C1 segment of cervical spinal cord (tissue), 14 donors: ENCODE data around the gene SMARCD3.

ENCODE experiments used
- DNase-seq, 14 donors: peaks; one replicate each; lab custom pipeline; 2025; lab: John Stamatoyannopoulos, UW

Gene SMARCD3

DNA sequence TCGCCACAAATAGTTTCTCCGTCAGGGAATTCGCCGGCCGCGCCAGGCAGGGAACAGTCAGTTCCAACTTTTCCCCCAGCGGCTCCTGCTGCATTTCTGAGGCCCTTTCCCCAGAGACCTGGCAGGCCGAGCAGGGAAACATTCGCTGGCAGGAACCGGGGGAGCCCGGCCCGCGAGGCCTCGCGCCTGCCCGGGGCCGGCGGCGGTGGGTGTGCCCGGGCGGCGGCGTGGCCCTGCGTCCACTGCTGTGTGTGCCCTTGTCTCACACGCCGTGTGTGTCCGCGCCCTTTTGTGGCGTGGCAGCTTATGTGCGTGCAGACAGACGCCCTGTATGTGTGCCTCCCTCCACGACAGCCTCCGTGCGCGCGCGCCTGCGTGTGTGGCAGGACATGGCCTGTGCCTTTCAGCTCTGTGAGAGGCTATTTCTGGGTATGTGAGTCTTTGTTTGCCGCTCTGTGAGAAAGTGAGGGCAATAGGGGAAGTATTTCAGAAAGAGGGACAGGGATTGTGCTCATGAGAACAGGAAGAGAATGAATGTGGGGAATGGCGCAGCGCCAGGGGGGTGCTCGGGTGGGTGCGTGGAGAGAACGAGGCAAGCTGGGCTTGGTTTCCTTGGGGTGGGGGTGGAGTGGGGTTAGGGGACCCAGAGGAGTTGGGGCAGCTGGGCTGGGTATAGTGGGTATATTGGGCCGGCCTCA lies 689 bp upstream of the SMARCD3 start:
- DNase-seq, result peak in 11 of 14 donors; percentile 51 to 83 (median 69)

GRCh38 chr7:151247611-151248345 lies 716 bp downstream of the SMARCD3 start:
- DNase-seq, result peak in 3 of 14 donors; percentile 25 to 66 (median 31)

GRCh38 chr7:151246851-151247580 lies 1.5 kb downstream of the SMARCD3 start:
- DNase-seq, result no peak

DNA sequence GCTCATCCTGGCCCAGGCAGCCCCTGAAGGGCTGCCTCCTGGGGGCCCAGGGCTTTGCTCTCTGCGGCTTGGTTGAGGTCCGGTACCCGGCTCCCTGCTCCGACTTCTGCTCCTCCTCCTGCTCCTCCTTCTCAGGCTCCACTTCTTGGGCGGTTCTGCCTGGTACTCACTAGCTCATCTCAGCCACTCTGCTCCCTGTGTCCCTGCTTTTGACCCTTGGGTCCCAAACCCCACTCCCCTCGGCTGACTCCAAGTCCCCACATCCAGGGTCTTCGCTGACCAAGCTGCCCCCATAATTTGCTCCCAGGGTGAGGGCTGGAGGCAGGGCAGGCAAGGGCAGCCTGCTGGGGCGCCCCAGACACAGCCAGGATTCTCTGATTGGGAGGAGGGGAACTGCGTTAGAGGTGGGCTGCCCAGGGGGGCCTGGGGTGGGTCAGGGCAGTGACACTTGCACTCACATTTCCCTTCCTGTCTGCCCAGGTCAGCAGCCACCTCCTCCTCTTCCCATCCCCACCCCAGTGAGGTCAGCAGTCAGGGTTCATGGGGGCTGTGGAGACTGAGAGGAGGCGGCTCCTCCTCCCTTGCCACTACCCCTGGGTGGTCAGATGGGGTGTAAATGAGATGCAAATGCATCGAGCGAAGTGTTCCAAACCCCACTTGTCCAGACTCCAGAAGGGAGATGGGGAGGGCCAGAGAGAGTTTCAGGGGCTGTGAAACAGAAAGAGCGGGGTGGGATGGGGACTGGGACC lies 2.2 kb downstream of the SMARCD3 start:
- no peak for DNase-seq

DNA sequence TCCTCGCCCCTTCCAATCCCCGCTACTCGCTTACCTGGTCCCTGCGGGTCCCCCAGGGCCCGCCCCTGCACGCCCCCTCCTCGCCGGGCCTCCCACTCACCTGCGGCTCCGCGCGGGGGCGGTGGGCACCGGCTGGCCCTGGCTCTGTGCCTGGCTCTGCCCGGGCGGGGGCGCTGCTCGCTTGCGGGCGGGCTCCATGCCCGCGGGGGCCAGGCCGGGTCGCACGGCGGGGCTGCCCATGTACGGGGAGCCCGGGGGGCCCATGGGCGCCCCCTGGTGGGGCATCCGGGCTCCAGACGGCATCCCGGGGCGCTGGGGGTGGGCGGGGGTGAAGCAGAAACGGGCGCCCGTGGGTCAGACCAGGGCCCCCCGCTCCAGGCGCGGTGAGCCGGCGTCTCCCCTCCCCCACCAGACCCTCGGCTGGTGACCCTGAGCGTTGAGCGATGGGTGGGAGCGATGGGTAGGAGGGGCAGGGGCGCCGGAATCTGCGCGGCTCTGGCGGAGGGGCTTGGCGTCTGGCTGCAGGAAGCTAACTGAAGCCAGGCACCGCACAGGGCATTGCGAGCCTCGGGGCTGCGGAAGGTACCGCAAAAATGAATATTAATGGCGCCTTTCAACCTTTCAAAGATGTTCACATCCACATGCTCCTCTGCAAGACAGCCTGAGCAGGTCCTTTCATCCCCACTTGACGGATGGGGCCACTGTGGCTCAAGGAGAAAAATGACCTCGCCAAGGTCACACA lies 3.0 kb downstream of the SMARCD3 start:
- DNase-seq, result peak in 2 of 14 donors; percentile 22 to 27

DNA sequence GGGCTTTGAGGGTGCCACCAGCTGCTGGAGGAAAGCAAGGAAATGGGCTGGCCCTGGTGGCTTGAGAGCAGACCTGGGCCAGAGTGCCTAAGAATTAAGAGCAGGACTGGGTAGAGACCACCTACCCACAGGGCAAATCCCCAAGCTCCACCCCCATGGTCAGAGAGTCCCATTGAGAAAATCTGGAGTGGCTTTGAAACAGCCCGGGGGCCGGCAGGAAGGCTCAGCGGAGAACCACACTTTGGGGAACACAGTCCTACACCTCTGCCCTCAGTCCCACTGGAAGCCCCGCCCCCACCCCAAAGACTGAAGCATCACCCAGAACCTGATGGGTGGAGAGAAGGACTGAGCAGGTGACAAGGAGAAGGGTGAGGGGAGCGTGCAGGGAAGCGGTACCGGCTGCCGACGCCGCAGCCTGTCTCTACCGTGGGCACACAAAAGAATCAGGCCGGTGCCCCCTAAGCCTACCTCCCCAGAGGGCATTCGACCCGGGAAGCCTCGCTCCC lies 3.6 kb downstream of the SMARCD3 start:
- DNase-seq, result no peak

DNA sequence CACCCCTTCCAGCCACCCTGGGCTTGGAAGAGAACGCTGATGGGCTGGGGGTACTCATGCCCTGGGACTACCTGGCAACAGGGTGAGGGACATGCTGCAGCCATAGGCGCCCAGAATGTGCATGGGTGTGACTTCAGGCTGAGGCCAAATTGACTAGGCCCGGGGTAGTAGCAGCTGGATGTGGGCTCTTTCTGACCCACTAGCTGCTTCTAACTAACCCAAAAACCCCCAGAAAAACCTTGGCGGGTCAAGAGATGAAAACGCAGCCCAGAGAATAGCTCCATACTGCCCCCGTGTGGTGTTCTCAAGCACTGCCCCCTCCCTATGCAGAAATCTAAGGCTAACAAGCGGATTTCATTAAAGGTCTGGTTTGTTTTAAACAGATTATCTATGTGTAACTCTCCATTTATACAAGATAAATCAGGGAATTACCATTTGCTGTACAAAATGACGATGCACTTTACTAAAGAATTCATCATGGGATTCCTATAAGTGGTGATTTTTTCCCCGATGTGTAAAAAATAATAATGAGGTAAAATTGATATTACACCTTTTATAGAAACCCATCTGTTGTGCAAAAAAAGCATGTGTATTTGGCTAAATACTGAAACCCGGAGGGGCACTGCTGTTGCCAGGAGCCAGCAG lies 4.2 kb downstream of the SMARCD3 start:
- DNase-seq, result peak in 6 of 14 donors; percentile 21 to 46 (median 28)

- no peak for DNase-seq
These were observed 4.9 kb downstream of the SMARCD3 start for GRCh38 chr7:151243408-151244195.

DNA sequence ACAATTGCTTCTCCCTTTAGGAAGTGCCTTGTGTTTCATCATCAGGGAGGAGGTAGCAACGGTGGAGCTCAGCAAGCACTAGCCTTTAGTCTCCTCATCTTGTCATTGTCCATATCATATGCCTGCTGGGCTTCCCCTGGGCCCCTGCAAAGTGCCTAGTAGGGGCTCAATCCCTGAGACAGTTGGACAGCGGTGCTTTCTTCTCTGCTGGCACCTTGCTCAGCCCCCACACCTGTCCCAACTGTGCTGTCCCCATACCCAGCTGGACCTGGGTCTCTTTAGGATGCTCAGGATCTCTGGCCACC lies 5.5 kb downstream of the SMARCD3 start:
- no peak for DNase-seq

- DNase-seq, result no peak
These were observed 6.1 kb downstream of the SMARCD3 start for GRCh38 chr7:151242159-151243044.

GRCh38 chr7:151241755-151242096 lies 6.8 kb downstream of the SMARCD3 start:
- no peak for DNase-seq

DNA sequence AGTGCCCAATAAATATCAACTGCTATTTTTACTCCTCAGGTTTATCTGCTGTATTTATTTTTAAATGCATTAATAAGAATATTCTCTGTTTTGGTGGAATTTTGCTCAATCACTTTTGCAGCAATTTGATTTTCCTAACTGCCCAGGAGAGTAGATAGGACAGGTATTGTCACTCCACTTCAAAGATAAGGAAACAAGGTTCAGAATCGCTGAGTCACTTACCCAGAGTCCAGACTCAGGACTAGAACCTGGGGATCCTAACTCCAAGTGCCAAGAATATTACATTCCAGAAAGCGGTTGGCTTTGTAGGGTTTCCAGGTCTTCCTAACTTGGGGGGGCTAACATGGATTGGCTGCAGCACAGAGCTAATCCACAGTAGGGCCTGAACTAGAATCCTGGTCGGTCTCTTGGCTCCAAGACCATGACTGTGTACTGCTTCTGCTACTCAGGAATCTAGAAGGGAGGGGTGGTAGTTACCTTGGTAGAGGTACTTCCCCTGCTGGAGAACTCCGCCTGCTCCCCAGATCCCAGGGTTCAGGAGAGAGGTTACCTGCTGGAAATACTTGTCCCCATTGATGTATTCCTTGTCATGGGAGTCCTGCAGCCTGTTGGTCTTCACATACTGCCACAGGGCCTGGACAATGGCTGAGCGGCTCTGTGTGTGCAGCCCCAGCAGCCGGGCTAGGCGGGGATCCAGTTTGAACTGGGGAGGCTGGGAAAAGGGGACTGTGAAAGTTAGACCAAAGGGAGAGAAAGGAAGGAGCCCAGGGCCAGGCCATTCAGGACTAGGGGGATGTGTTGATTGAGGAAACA lies 7.3 kb downstream of the SMARCD3 start:
- DNase-seq, result no peak

- DNase-seq, result no peak
These were observed 8.0 kb downstream of the SMARCD3 start for GRCh38 chr7:151240536-151240935.

- no peak for DNase-seq
These were observed 8.5 kb downstream of the SMARCD3 start for GRCh38 chr7:151239837-151240459.

DNA sequence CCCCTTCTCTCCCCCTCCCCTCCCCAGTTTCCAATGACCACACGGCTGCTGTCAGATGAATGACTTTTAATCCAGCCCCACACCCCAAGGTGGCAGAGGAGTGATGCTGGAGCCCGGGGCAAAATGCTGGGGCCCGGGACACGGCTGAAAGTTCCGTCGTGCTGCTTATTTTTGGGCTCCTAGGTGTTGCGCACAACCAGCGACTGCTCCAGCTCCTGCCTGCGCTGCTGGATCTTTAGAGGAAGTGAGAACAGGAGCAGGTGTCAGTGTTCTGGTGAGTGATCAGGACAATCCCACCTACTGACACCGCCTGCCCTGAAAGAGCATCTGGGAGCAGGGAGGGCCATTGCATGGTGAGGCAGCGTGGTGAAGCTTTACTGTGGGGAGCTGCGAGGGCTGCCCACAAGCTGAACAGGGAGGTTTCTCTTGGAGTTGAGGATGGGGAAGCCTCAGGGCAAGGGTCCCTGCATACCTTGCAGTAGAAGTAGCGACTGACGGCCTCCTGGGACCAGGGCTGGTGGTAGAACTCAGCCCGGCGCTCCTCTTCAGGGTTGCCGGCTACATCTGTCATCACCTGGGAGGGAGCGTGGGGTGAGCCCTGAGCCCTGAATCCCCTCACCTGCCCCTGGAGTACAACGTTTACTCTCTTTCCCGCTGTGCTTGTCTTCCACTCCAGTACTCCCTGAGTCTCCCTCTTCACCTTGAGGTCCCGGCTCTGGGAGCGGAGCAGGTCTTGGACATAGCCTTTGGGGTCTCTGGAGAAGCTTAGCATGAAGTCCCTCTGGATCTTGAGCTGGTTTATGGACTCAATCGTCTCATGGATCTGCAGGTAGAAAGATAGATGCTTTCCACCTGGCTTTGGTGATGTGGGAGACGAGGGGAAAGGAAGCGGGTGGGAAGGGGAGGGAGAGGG lies 9.3 kb downstream of the SMARCD3 start:
- no peak for DNase-seq

- no peak for DNase-seq
These were observed 10.2 kb downstream of the SMARCD3 start for GRCh38 chr7:151238190-151238810.
